ENCODE measurements around the gene BLNK.

GRCh38 chr10:96227206-96227605, 44.2 kb downstream of the BLNK start:
- TF ChIP-seq, protein P1, sequence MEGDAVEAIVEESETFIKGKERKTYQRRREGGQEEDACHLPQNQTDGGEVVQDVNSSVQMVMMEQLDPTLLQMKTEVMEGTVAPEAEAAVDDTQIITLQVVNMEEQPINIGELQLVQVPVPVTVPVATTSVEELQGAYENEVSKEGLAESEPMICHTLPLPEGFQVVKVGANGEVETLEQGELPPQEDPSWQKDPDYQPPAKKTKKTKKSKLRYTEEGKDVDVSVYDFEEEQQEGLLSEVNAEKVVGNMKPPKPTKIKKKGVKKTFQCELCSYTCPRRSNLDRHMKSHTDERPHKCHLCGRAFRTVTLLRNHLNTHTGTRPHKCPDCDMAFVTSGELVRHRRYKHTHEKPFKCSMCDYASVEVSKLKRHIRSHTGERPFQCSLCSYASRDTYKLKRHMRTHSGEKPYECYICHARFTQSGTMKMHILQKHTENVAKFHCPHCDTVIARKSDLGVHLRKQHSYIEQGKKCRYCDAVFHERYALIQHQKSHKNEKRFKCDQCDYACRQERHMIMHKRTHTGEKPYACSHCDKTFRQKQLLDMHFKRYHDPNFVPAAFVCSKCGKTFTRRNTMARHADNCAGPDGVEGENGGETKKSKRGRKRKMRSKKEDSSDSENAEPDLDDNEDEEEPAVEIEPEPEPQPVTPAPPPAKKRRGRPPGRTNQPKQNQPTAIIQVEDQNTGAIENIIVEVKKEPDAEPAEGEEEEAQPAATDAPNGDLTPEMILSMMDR (conservative IDR thresholded peaks at IDR 0.05 in 1 of 2, IDR thresholded peaks at IDR 0.05 in 1 of 2; ENCODE audit: low read depth in 1 of 2, low read length in 2 of 2), result no peak
- no peak for TF ChIP-seq EZH2 (IDR thresholded peaks at IDR 0.05; ENCODE audit: low read length, missing control alignments)

All from fibroblast of lung (primary cell).